Right renal cortex interstitium (tissue), 3 donors: ENCODE results near the gene FAM133A. TPM values are rescaled to one million over a fixed set of nuclear protein-coding genes. Genes with fewer than 3 reads are reported as not detected.

ENCODE experiments used
- DNase-seq, 3 donors: peaks; one replicate each; pipeline ENCODE4 v3.0.0-alpha.2; 2013; ENCODE audit warnings: low read depth in 3 of 3, low spot score in 2 of 3
- polyA plus RNA-seq, 3 donors: library from polyadenylated mRNA; unstranded; fragments of 120-200 nt; gene quantifications; one replicate each; pipeline ENCODE4 v1.2.1, GENCODE V29; 2013; ENCODE audit not compliant: insufficient read length in 3 of 3

FAM133A gene
- polyA plus RNA-seq = under 1 TPM; 0.04 to 0.08 (median 0.06) TPM

DNA sequence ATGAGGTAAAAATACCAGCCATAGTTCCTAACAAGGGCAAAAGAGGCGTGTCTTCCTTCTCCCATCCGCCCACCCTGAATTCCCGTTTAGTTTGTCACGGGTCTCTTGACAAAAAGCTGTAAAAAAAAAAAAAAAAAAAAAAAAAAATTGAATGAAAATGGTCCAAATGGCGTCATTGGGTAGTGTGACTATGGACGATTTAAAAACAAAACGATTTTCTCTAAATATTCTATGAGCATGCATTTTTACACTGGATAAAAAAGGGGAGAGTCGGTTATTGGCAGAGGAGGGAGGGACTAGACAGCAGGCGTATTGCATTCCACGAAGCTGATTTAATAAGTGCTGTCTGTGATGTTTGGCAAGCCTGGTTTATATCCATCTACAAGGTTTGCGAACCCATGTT, at the start of gene FAM133A:
FAM133A (plus strand) TSS at position 338 of the 403 bp plus-strand sequence. CDS start 35,214 bp downstream, outside the sequence.
- DNase-seq = peak in 2 of 3 donors; percentile 1 to 37

DNA sequence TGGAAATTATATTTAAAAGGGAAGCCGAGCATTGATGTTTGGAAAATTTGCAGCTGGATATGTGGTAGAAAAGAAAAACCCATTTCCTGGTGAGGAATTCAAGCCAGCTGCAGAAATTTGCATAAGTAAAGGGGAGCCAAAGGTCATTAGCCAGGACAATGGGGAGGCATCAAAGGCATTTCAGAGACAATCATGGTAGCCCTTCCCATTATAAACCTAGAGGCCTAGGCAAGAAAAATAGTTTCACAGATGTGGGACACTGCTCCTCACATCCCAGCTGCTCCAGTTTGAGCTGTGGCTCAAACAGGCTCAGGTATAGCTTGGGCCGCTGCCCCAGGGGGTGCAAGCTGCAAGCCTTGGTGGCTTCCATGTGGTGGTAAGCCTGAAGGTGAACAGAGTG, 36.4 kb upstream of the FAM133A start:
- no peak for DNase-seq

DNA sequence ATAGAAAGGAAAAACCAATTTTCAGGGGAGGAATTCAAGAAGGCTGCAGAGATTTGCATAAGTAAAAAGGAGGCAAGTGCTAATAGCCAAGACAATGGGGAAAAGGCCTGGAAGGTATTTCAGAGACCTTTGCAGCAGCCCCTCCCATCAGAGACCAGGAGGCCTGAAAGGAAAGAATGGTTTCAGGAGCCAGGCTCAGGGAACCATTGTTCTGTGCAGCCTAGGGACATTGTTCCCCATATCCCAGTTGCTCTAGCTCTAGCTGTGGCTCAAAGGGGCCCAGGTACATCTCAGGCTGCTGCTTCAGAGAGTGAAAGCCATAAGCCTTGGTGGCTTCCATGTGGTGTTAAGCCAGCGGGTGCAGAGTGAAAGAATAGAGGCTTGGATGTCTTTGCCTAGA, 24.6 kb upstream of the FAM133A start:
- DNase-seq = no peak

GRCh38 chrX:93660575-93660974, 13.4 kb upstream of the FAM133A start:
- no peak for DNase-seq

DNA sequence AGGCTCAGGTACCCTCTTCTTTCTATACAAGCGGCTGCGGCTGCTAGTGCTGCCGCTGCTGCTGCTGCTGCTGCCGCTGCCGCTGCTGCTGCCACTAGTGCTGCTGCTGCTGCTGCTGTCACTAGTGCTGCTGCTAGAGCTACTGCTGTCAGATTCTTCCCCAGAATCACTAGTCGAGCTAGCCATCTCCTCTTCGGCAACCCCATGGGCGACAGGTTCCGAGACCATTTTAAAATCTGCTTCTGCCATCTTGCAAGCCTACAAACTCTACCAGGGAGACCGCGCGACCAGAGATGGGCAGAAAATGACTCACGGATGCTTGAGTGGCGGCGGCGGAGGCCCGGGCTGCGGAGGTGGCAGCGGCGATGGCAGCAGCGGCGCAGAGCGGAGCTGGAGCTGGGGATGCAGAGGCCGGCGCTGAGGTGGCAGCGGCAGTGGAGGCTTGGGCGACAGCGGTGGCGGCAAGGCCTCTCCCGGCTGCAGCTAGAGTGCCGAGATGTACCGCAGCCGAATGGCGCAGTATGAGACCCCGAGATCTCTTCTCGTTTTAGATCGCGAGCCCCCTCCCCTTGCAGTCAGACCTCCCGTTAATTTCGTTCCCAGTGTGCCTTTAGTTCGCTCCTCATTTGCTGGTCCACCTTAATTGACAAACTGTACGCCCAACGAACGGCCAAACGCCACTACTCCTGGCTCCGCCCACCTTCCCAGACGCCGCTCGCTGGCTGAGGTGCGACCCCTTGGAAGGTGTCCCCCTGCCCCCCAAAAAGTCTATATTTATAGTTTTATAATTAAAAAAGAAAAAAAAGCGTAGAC, 744 bp upstream of the FAM133A start, which contains the start of gene NAP1L3:
NAP1L3 (minus strand) TSS at position 523 of the 813 bp plus-strand sequence; CDS start at position 249, 274 bp downstream.
- DNase-seq = peak in 2 of 3 donors; percentile 54 to 59

DNA sequence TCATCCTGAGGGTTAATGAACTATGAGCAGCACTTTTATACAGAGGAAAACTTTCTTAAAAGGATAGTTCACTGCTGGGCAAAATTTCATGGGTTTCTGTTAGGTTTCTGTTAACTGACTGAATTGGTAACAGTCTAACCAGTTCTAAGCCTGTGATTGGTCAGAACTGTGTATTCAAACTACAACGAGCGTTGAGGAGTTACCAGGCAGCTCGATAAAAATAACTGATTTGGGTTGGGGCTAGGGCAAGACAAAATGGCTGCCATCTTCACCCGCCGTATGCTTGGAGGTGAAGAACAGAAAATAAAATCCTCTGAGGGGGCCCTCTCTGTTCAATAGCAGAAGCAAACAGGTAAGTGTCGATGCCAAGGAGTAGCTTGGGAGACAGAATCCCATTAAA, 22.0 kb downstream of the FAM133A start:
- DNase-seq = no peak

DNA sequence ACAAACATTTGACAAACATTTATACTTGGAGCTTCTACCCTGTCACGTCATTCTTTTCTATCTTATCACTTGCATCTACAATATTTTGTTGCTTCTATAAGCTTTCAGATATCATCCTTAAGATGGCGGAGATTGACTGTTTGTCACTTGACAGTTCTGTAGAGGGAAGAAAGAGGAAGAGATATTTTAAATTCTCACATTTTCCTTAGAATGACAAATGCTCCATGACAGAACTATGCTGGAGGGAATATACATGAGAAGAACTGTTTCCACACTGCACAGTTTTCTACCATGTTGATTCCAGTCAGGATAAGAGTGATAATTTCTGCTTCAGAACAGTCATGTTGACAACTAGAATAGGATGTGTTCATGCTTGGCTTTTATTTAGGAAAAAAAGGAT, 29.7 kb downstream of the FAM133A start:
- no peak for DNase-seq

GRCh38 chrX:93711076-93711475, 37.1 kb downstream of the FAM133A start:
- no peak for DNase-seq

DNA sequence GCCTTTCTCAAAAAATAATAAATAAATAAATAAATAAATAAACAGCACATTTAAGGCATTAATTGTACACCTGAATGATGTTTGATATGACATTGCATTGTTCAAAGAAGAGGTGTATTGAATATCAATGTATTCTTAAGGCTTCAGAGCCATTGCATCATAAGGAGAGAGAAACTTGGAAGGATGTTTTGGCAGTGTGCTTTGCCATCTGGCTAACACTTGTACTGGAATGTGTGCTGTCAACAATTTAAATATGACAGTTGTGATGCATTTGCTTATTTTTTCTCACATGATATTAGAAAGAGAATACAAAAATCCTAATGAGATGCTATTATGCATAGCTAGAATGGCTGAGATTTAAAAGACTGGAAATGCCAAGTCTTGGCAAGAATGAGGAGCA, 67.8 kb downstream of the FAM133A start:
- no peak for DNase-seq

DNA sequence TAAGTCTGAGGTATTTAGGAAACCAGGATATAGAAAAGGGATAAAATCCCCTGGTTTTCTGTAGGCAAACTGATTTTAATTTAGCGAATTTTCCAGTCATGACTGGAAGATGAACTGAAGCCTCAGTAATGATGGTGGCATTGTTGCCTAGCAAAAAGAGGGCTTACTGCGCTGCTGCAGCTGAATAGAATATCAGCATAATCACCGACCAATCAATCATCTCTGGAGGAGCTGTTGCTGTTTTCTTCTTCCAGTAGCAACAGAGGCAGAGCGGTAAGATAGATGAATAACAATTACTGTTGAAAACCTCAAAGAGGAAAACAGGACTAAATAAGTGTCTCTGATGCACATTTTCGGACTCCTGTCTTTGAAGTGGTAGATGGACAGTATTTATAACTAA, 86.2 kb downstream of the FAM133A start:
- DNase-seq = no peak

Other genes with a start within 250 kb of the FAM133A start
- gene NAP1L3, start 628 bp upstream of the FAM133A start, polyA plus RNA-seq = 10 to 100 TPM; 12.9 to 17.7 (median 16.2) TPM